SKM-1 treated with dmso at 0.1 percent for 144 hours (cell line): ENCODE results near the gene MBNL2.

ENCODE experiments used
- DNase-seq: peaks from one replicate; lab custom pipeline; 2025; ENCODE audit not compliant: unreplicated experiment; lab: John Stamatoyannopoulos, UW

The MBNL2 gene

GRCh38 chr13:97434397-97435201, 212.5 kb downstream of the MBNL2 start:
- peak; percentile 34 for DNase-seq

GRCh38 chr13:97435323-97435722, 213.2 kb downstream of the MBNL2 start:
- DNase-seq, result no peak

- DNase-seq, result no peak
Measured at GRCh38 chr13:97435794-97436193, 213.7 kb downstream of the MBNL2 start.

- no peak for DNase-seq
Measured at GRCh38 chr13:97436845-97437244, 214.7 kb downstream of the MBNL2 start.

- no peak for DNase-seq
Measured at GRCh38 chr13:97437729-97438128, 215.6 kb downstream of the MBNL2 start.

- DNase-seq, result no peak
Measured at GRCh38 chr13:97438856-97439595, 216.9 kb downstream of the MBNL2 start.

GRCh38 chr13:97440598-97441170, 218.6 kb downstream of the MBNL2 start:
- no peak for DNase-seq

GRCh38 chr13:97441368-97441767, 219.2 kb downstream of the MBNL2 start:
- DNase-seq, result no peak
